HCT116 (cell line): ENCODE measurements around the gene GPRC5C. TPM values are rescaled to one million over a fixed set of nuclear protein-coding genes. Genes with fewer than 3 reads are reported as not detected.

Experiments
- ATAC-seq: fragments of 200-7000 bp; cut with Tn5 transposase; 2 replicates; pipeline ENCODE4 v1.9.1; 2020; ENCODE audit warnings: mild to moderate bottlenecking, moderate library complexity
- BruUV-seq: library from RNA; stranded (reverse); fragments of 400-500 nt; replicated peaks from 2 replicates; lab custom pipeline; 2021; lab: Mats Ljungman, UMichigan
- CTCF ChIA-PET: fragments of 300-600 bp; sonication (Branson Sonifier 250); formaldehyde crosslinking; loops from one replicate; lab custom pipeline; 2021; ENCODE audit warnings: antibody characterized with exemption; lab: Charles Lee
- POLR2A ChIA-PET: fragments of 300-600, 350-600 bp; sonication (Branson Sonifier 250); formaldehyde crosslinking; loops from one replicate; lab custom pipeline; 2021; ENCODE audit warnings: antibody characterized with exemption; lab: Charles Lee
- RAD21 ChIA-PET, 2 experiments: fragments of 300-600 bp; sonication (Branson Sonifier 250); formaldehyde crosslinking; loops; one replicate each; lab custom pipeline; 2023; ENCODE audit warnings: low total read pairs in 2 of 2; ENCODE audit not compliant: uncharacterized antibody in 2 of 2, unreplicated experiment in 2 of 2, low non-redundant PET in 1 of 2; lab: Charles Lee
- DNase-seq: peaks from one replicate; pipeline ENCODE4 v3.0.0-alpha.2; 2010; ENCODE audit warnings: low read depth, low spot score
- H2AFZ ChIP-seq: fragments of 200-600 bp; shearing (Covaris generic), sonication (generic); 2 replicates; pipeline ENCODE4 v1.6.1; 2017; ENCODE audit warnings: low read depth, mixed run types, mixed read lengths, antibody characterized with exemption, low read length; ENCODE audit not compliant: poor library complexity, severe bottlenecking
- H3K27ac ChIP-seq: 2 replicates; pipeline ENCODE4 v1.5.1; 2012; ENCODE audit warnings: low read depth, low read length
- H3K27me3 ChIP-seq: fragments of 200-600 bp; sonication (generic); 2 replicates; pipeline ENCODE4 v1.6.1; 2016; ENCODE audit warnings: mixed run types, low read length, mixed read lengths; ENCODE audit not compliant: insufficient read depth
- H3K36me3 ChIP-seq, 2 experiments: fragments of 200-500 bp in 1 of 2; fragments of 200-600 bp in 1 of 2; sonication (Bioruptor generic) in 1 of 2; sonication (generic) in 1 of 2; 2 replicates each; pipeline versions ENCODE4 v1.5.1 to v1.6.1; 2014 to 2016; ENCODE audit warnings: low read length in 2 of 2, inconsistent platforms in 1 of 2, mixed read lengths in 1 of 2, mixed run types in 1 of 2; ENCODE audit not compliant: insufficient read depth in 2 of 2, control insufficient read depth in 1 of 2
- H3K4me1 ChIP-seq, 2 experiments: fragments of 200-600 bp in 1 of 2; sonication (generic) in 1 of 2; 2 replicates each; pipeline versions ENCODE4 v1.5.1 to v1.6.1; 2012 to 2017; ENCODE audit warnings: low read length in 2 of 2, inconsistent platforms in 1 of 2, mild to moderate bottlenecking in 1 of 2, mixed read lengths in 1 of 2, mixed run types in 1 of 2, moderate library complexity in 1 of 2; ENCODE audit not compliant: insufficient read depth in 2 of 2, control insufficient read depth in 1 of 2
- H3K4me2 ChIP-seq: fragments of 200-600 bp; sonication (generic); 2 replicates; pipeline ENCODE4 v1.6.1; 2017; ENCODE audit warnings: mixed run types, low read length, mixed read lengths
- H3K4me3 ChIP-seq, 2 experiments: fragments of 200-600 bp in 1 of 2; sonication (generic) in 1 of 2; replicated peaks in 1 of 2; 2 replicates each; pipeline ENCODE4 v1.5.1; 2011 to 2016; ENCODE audit warnings: low read length in 2 of 2, control low read depth in 1 of 2, low read depth in 1 of 2, mild to moderate bottlenecking in 1 of 2, mixed read lengths in 1 of 2, mixed run types in 1 of 2
- H3K79me2 ChIP-seq: fragments of 200-600 bp; sonication (generic); 2 replicates; pipeline ENCODE4 v1.6.1; 2017; ENCODE audit warnings: mild to moderate bottlenecking, mixed run types, low read length, moderate library complexity, mixed read lengths; ENCODE audit not compliant: insufficient read depth
- H3K9ac ChIP-seq: fragments of 200-600 bp; sonication (generic); 2 replicates; pipeline ENCODE4 v1.6.1; 2016; ENCODE audit warnings: low read length, mixed read lengths
- H3K9me2 ChIP-seq: fragments of 200-600 bp; sonication (generic), shearing (Covaris generic); 2 replicates; pipeline ENCODE4 v1.6.1; 2017; ENCODE audit warnings: mixed run types, mild to moderate bottlenecking, moderate library complexity; ENCODE audit not compliant: insufficient read depth
- H3K9me3 ChIP-seq, 2 experiments: fragments of 200-500 bp in 1 of 2; fragments of 200-600 bp in 1 of 2; sonication (Bioruptor generic) in 1 of 2; sonication (generic) in 1 of 2; 2 replicates each; pipeline ENCODE4 v1.6.1; 2014 to 2017; ENCODE audit warnings: low read length in 2 of 2, mixed read lengths in 2 of 2, inconsistent platforms in 1 of 2, low read depth in 1 of 2, mild to moderate bottlenecking in 1 of 2, mixed run types in 1 of 2, moderate library complexity in 1 of 2; ENCODE audit not compliant: control insufficient read depth in 1 of 2, insufficient read depth in 1 of 2
- H4K20me1 ChIP-seq: fragments of 200-600 bp; sonication (generic), shearing (Covaris generic); 2 replicates; pipeline ENCODE4 v1.6.1; 2017; ENCODE audit warnings: mixed run types, mild to moderate bottlenecking, moderate library complexity; ENCODE audit not compliant: insufficient read depth
- CBX3 ChIP-seq: IDR thresholded peaks from 2 replicates; pipeline ENCODE4 v1.6.1; 2012; ENCODE audit warnings: low read depth
- CEBPB ChIP-seq: IDR thresholded peaks from 2 replicates; pipeline ENCODE4 v1.6.1; 2012; ENCODE audit warnings: low read depth
- EGR1 ChIP-seq: IDR thresholded peaks from 2 replicates; pipeline ENCODE4 v1.6.1; 2012; ENCODE audit warnings: low read depth
- EZH2 ChIP-seq: fragments of 200-600 bp; sonication (generic); IDR thresholded peaks from 2 replicates; pipeline ENCODE4 v1.6.1; 2017; ENCODE audit warnings: antibody characterized with exemption, mixed run types
- EZH2phosphoT487 ChIP-seq: fragments of 200-600 bp; IDR thresholded peaks from 2 replicates; pipeline ENCODE4 v1.6.1; 2018; ENCODE audit warnings: antibody characterized with exemption, borderline replicate concordance
- FOSL1 ChIP-seq: IDR thresholded peaks from 2 replicates; pipeline ENCODE4 v1.6.1; 2012; ENCODE audit warnings: low read depth
- JUND ChIP-seq: IDR thresholded peaks from 2 replicates; pipeline ENCODE4 v1.6.1; 2012
- POLR2A ChIP-seq: IDR thresholded peaks from 2 replicates; pipeline ENCODE4 v1.7.0; 2011; ENCODE audit warnings: borderline replicate concordance; ENCODE audit not compliant: insufficient read depth, insufficient read length; ENCODE audit errors: extremely low read depth
- POLR2AphosphoS5 ChIP-seq: IDR thresholded peaks from 2 replicates; pipeline ENCODE4 v1.6.1; 2011; ENCODE audit warnings: mild to moderate bottlenecking, low read depth, low read length, moderate library complexity
- SIN3A ChIP-seq: IDR thresholded peaks from 2 replicates; pipeline ENCODE4 v1.6.1; 2012; ENCODE audit warnings: low read depth
- SP1 ChIP-seq: IDR thresholded peaks from 2 replicates; pipeline ENCODE4 v1.6.1; 2012; ENCODE audit warnings: low read depth
- SRF ChIP-seq: IDR thresholded peaks from 2 replicates; pipeline ENCODE4 v1.6.1; 2012; ENCODE audit warnings: low read depth
- TCF7L2 ChIP-seq: IDR thresholded peaks from 2 replicates; pipeline ENCODE4 v1.7.0; 2011; ENCODE audit warnings: borderline replicate concordance, inconsistent platforms; ENCODE audit not compliant: insufficient read depth, insufficient read length; ENCODE audit errors: extremely low read depth
- ZFX ChIP-seq: fragments of 450-650 bp; IDR thresholded peaks from 2 replicates; pipeline ENCODE4 v1.6.1; 2017
- intact Hi-C: fragments of 100-400 bp; cut with micrococcal nuclease; formaldehyde crosslinking; loops from 2 replicates; pipeline ENCODE4 v1.10.0; 2022
- total RNA-seq: library from RNA; stranded (reverse); gene quantifications from one replicate; pipeline ENCODE4 v1.2.1, GENCODE V29; 2021; ENCODE audit not compliant: unreplicated experiment
- TF ChIP-seq, protein P1 (sequence below): IDR thresholded peaks from 2 replicates; pipeline ENCODE4 v1.6.1; 2012; ENCODE audit warnings: low read depth
- TF ChIP-seq, protein P2 (sequence below): IDR thresholded peaks from 2 replicates; pipeline ENCODE4 v1.6.1; 2012
- TF ChIP-seq, protein P3 (sequence below): IDR thresholded peaks from 2 replicates; pipeline ENCODE4 v1.6.1; 2011; ENCODE audit warnings: mild to moderate bottlenecking, low read length, moderate library complexity; ENCODE audit not compliant: insufficient replicate concordance; ENCODE audit errors: extremely low read depth
- TF ChIP-seq, protein P4 (sequence below), 3 experiments: fragments of 200-600 bp in 1 of 3; sonication (generic) in 1 of 3; IDR thresholded peaks in 2 of 3; conservative IDR thresholded peaks in 1 of 3; 2 replicates each; pipeline ENCODE4 v1.5.1; 2012 to 2017; ENCODE audit warnings: low read depth in 2 of 3, low read length in 2 of 3, antibody characterized with exemption in 1 of 3, borderline replicate concordance in 1 of 3, control low read depth in 1 of 3, mild to moderate bottlenecking in 1 of 3, mixed read lengths in 1 of 3, mixed run types in 1 of 3, moderate library complexity in 1 of 3; ENCODE audit not compliant: insufficient read depth in 1 of 3
- TF ChIP-seq, protein P5 (sequence below): IDR thresholded peaks from 2 replicates; pipeline ENCODE4 v1.6.1; 2012

GPRC5C gene
- total RNA-seq, 1 experiment from 2014 or later, result 54.4 TPM

DNA sequence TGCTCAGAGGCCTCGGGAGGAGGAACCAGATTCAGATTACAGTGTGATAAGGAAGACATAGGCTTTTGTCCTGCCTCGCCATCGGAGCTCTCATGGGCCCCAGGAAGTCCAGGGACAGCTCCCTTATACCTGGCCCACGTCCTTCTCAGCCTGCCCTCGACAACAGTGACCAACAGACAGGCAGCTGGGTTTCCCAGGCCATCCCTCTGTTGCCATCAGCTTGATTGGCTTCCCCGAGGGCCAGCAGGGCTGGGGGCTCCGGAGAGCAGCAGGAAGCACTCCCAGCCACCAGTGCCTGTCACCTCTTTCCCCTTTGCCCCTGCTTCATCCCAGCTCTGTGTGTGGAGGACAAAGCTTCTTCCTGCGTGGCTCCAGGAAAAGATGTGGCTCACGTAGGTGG lies 52.2 kb downstream of the GPRC5C start:
- H3K9me3 ChIP-seq, result no peaks in the 10 kb centered on the region
- CTCF ChIA-PET, result interaction anchor here (1.2 kb wide), 1 partner anchor 105 kb away, joined by 3 read pairs; no protein-coding TSS in a partner anchor
- H3K9ac ChIP-seq, result no peak overlapping the region
- no peak overlapping the region for H3K4me3 ChIP-seq
- TF ChIP-seq JUND, result no peak
- no peak for TF ChIP-seq EZH2phosphoT487
- TF ChIP-seq, protein P1, sequence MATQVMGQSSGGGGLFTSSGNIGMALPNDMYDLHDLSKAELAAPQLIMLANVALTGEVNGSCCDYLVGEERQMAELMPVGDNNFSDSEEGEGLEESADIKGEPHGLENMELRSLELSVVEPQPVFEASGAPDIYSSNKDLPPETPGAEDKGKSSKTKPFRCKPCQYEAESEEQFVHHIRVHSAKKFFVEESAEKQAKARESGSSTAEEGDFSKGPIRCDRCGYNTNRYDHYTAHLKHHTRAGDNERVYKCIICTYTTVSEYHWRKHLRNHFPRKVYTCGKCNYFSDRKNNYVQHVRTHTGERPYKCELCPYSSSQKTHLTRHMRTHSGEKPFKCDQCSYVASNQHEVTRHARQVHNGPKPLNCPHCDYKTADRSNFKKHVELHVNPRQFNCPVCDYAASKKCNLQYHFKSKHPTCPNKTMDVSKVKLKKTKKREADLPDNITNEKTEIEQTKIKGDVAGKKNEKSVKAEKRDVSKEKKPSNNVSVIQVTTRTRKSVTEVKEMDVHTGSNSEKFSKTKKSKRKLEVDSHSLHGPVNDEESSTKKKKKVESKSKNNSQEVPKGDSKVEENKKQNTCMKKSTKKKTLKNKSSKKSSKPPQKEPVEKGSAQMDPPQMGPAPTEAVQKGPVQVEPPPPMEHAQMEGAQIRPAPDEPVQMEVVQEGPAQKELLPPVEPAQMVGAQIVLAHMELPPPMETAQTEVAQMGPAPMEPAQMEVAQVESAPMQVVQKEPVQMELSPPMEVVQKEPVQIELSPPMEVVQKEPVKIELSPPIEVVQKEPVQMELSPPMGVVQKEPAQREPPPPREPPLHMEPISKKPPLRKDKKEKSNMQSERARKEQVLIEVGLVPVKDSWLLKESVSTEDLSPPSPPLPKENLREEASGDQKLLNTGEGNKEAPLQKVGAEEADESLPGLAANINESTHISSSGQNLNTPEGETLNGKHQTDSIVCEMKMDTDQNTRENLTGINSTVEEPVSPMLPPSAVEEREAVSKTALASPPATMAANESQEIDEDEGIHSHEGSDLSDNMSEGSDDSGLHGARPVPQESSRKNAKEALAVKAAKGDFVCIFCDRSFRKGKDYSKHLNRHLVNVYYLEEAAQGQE, result no peak
- TF ChIP-seq ZFX, result no peak
- no peak for TF ChIP-seq POLR2AphosphoS5
- TF ChIP-seq, protein P2, sequence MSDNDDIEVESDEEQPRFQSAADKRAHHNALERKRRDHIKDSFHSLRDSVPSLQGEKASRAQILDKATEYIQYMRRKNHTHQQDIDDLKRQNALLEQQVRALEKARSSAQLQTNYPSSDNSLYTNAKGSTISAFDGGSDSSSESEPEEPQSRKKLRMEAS, result no peak
- TF ChIP-seq CEBPB, result no peak
- TF ChIP-seq SP1, result no peak
- TF ChIP-seq, protein P3, sequence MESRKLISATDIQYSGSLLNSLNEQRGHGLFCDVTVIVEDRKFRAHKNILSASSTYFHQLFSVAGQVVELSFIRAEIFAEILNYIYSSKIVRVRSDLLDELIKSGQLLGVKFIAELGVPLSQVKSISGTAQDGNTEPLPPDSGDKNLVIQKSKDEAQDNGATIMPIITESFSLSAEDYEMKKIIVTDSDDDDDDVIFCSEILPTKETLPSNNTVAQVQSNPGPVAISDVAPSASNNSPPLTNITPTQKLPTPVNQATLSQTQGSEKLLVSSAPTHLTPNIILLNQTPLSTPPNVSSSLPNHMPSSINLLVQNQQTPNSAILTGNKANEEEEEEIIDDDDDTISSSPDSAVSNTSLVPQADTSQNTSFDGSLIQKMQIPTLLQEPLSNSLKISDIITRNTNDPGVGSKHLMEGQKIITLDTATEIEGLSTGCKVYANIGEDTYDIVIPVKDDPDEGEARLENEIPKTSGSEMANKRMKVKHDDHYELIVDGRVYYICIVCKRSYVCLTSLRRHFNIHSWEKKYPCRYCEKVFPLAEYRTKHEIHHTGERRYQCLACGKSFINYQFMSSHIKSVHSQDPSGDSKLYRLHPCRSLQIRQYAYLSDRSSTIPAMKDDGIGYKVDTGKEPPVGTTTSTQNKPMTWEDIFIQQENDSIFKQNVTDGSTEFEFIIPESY, result no peak
- TF ChIP-seq EZH2, result no peak
- TF ChIP-seq POLR2A, result no peak
- TF ChIP-seq EGR1, result no peak
- no peak for TF ChIP-seq CBX3
- no peak for TF ChIP-seq SRF
- TF ChIP-seq SIN3A, result no peak
- no peak for TF ChIP-seq TCF7L2
- TF ChIP-seq, protein P4, sequence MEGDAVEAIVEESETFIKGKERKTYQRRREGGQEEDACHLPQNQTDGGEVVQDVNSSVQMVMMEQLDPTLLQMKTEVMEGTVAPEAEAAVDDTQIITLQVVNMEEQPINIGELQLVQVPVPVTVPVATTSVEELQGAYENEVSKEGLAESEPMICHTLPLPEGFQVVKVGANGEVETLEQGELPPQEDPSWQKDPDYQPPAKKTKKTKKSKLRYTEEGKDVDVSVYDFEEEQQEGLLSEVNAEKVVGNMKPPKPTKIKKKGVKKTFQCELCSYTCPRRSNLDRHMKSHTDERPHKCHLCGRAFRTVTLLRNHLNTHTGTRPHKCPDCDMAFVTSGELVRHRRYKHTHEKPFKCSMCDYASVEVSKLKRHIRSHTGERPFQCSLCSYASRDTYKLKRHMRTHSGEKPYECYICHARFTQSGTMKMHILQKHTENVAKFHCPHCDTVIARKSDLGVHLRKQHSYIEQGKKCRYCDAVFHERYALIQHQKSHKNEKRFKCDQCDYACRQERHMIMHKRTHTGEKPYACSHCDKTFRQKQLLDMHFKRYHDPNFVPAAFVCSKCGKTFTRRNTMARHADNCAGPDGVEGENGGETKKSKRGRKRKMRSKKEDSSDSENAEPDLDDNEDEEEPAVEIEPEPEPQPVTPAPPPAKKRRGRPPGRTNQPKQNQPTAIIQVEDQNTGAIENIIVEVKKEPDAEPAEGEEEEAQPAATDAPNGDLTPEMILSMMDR (IDR thresholded peaks at IDR 0.05 in 2 of 3, conservative IDR thresholded peaks at IDR 0.05 in 1 of 3; ENCODE audit: borderline replicate concordance in 1 of 3, insufficient read depth in 1 of 3, low read depth in 2 of 3, low read length in 2 of 3), result no peak
- TF ChIP-seq, protein P5, sequence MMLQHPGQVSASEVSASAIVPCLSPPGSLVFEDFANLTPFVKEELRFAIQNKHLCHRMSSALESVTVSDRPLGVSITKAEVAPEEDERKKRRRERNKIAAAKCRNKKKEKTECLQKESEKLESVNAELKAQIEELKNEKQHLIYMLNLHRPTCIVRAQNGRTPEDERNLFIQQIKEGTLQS, result no peak
- TF ChIP-seq FOSL1, result no peak
- TF ChIP-seq, all 23 proteins: peak for 0
- no peak for DNase-seq
- Histone ChIP-seq H3K79me2 (no peaks in the 10 kb centered on the region), H3K4me2 (no peak overlapping the region), H3K36me3 (no peaks in the 10 kb centered on the region), H3K27ac (no peak overlapping the region), H3K4me1 (no peaks in the 10 kb centered on the region), H4K20me1 (no peaks in the 10 kb centered on the region), H3K27me3 (peaks cover 22% of the 10 kb centered on the region; the same call in 1 of the 2 replicates), H2AFZ (no peak overlapping the region), H3K9me2 (no peaks in the 10 kb centered on the region)
- POLR2A ChIA-PET, result no interaction called here
- no peak for ATAC-seq
- intact Hi-C loops, result no loop called here
- no TSS peak for BruUV-seq
- RAD21 ChIA-PET, result no interaction called here
